Karpas-422 (cell line): ENCODE measurements around the gene CFAP100. TPM values are rescaled to one million over a fixed set of nuclear protein-coding genes. Genes with fewer than 3 reads are reported as not detected.
A peak's percentile ranks its signal among the peaks of the same experiment; 100 is the strongest.

Source experiments
- DNase-seq: peaks from one replicate; pipeline ENCODE4 v3.0.0-alpha.2; 2015
- H2AFZ ChIP-seq: fragments of 200-600 bp; sonication (generic); 2 replicates; pipeline ENCODE4 v1.6.1; 2014; ENCODE audit warnings: antibody characterized with exemption, low read length, mixed read lengths
- H3K27ac ChIP-seq: fragments of 200-600 bp; sonication (generic); 2 replicates; pipeline ENCODE4 v1.5.1; 2014; ENCODE audit warnings: mild to moderate bottlenecking, low read length, moderate library complexity
- H3K27me3 ChIP-seq: fragments of 200-600 bp; sonication (generic); 2 replicates; pipeline ENCODE4 v1.6.1; 2014; ENCODE audit warnings: low read length, mixed read lengths
- H3K36me3 ChIP-seq: fragments of 200-600 bp; sonication (generic); 2 replicates; pipeline ENCODE4 v1.6.1; 2014; ENCODE audit warnings: low read length, mixed read lengths; ENCODE audit not compliant: insufficient read depth
- H3K4me1 ChIP-seq: fragments of 200-600 bp; sonication (generic); 2 replicates; pipeline ENCODE4 v1.6.1; 2014; ENCODE audit warnings: mild to moderate bottlenecking, low read length, mixed read lengths
- H3K4me2 ChIP-seq: fragments of 200-600 bp; sonication (generic); 2 replicates; pipeline ENCODE4 v1.6.1; 2014; ENCODE audit warnings: low read length, low read depth, mild to moderate bottlenecking; ENCODE audit not compliant: poor library complexity, severe bottlenecking
- H3K4me3 ChIP-seq: fragments of 200-600 bp; sonication (generic); 2 replicates; pipeline ENCODE4 v1.5.1; 2014; ENCODE audit warnings: mild to moderate bottlenecking, antibody characterized with exemption, low read length, mixed read lengths
- H3K79me2 ChIP-seq: fragments of 200-600 bp; sonication (generic); 2 replicates; pipeline ENCODE4 v1.6.1; 2014; ENCODE audit warnings: mild to moderate bottlenecking, low read length, mixed read lengths
- H3K9ac ChIP-seq: fragments of 200-600 bp; sonication (generic); 2 replicates; pipeline ENCODE4 v1.6.0; 2014; ENCODE audit warnings: low read length
- H3K9me2 ChIP-seq: fragments of 200-600 bp; sonication (generic), shearing (Covaris generic); replicated peaks from 2 replicates; pipeline ENCODE4 v1.6.0; 2014; ENCODE audit warnings: mild to moderate bottlenecking, low read length, moderate library complexity; ENCODE audit not compliant: insufficient read depth
- H3K9me3 ChIP-seq: fragments of 300-700, 200-600 bp; sonication (generic); 2 replicates; pipeline ENCODE4 v1.6.1; 2014; ENCODE audit warnings: low read length, mixed read lengths
- H4K20me1 ChIP-seq: fragments of 200-600 bp; sonication (generic); 2 replicates; pipeline ENCODE4 v1.6.1; 2014; ENCODE audit warnings: mild to moderate bottlenecking, antibody characterized with exemption, low read length, low read depth; ENCODE audit not compliant: insufficient read depth
- total RNA-seq: library from RNA; depleted of rRNA; stranded (reverse); fragments of >200 nt; shearing (Covaris generic); gene quantifications from 2 replicates; pipeline ENCODE4 v1.2.3, GENCODE V29; 2014; ENCODE audit warnings: low replicate concordance

The CFAP100 gene
- total RNA-seq, 1 experiment from 2014 or later: not detected

GRCh38 chr3:126392246-126392645 lies 2.5 kb upstream of the CFAP100 start:
- Histone ChIP-seq H3K27me3 (no peaks in the 10 kb centered on the region), H3K9me2 (no peaks in the 10 kb centered on the region)
- DNase-seq: no peak

DNA sequence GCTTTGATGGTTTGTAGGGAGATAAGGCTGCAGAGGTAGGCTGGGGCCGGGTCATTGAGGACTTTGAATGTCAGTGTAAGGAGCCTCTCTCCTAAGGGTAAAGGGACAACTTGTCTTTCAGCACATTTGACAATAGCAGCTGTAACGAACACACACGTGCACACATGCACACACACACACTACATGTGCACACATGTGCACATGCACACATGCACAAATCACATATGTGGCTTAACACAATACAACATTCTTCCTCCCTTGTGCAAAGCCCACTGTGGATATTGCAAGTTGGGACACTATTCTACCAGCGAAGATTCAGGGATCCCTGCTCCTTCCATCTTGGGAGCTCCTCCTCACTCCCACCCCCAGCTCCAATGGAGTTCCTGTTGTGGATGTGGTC lies 1.1 kb upstream of the CFAP100 start:
- H3K27me3 ChIP-seq: no peaks in the 10 kb centered on the region
- no peaks in the 10 kb centered on the region for H3K4me1 ChIP-seq

More at GRCh38 chr3:126392246-126392645, 2.5 kb upstream of the CFAP100 start:
- no peaks in the 10 kb centered on the region for H4K20me1 ChIP-seq
- no peaks in the 10 kb centered on the region for H3K4me1 ChIP-seq
- no peak overlapping the region for H3K27ac ChIP-seq
- H3K79me2 ChIP-seq: no peaks in the 10 kb centered on the region
- H3K36me3 ChIP-seq: no peaks in the 10 kb centered on the region
- H2AFZ ChIP-seq: no peak overlapping the region
- no peak overlapping the region for H3K9ac ChIP-seq
- H3K4me2 ChIP-seq: no peak overlapping the region
- H3K9me3 ChIP-seq: no peaks in the 10 kb centered on the region
- no peak overlapping the region for H3K4me3 ChIP-seq

DNA sequence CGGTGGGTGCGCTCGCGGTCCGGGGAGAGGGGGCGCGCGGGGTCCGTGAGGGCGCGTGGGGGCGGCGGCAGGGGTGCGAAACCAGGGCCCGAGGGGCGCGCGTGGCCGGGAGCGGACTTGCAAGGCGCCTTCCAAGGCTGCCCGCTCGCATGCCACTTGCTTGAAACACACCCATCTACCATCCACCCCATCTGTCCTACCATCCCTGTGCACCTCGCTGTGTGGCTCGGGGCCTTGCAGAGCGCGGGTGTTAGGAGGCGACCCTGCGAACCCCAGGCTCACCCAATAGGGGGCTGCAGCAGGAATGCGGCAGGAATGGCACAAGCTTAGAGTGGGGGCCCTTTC lies 240 bp downstream of the CFAP100 start:
- H3K36me3 ChIP-seq: no peaks in the 10 kb centered on the region
- no peaks in the 10 kb centered on the region for H4K20me1 ChIP-seq
- H3K4me2 ChIP-seq: no peak overlapping the region
- H3K9ac ChIP-seq: no peak overlapping the region
- DNase-seq: no peak
- no peak overlapping the region for H3K27ac ChIP-seq
- H3K27me3 ChIP-seq: no peaks in the 10 kb centered on the region
- H3K4me3 ChIP-seq: no peak overlapping the region
- no peaks in the 10 kb centered on the region for H3K4me1 ChIP-seq
- no peak overlapping the region for H2AFZ ChIP-seq
- H3K79me2 ChIP-seq: no peaks in the 10 kb centered on the region
- H3K9me3 ChIP-seq: no peaks in the 10 kb centered on the region
- H3K9me2 ChIP-seq: no peaks in the 10 kb centered on the region

More for the DNA sequence above, 1.1 kb upstream of the CFAP100 start:
- no peak overlapping the region for H3K27ac ChIP-seq
- H3K79me2 ChIP-seq: no peaks in the 10 kb centered on the region
- no peaks in the 10 kb centered on the region for H3K9me3 ChIP-seq
- no peak overlapping the region for H3K4me3 ChIP-seq
- DNase-seq: no peak
- no peaks in the 10 kb centered on the region for H3K36me3 ChIP-seq
- no peak overlapping the region for H2AFZ ChIP-seq
- H3K9me2 ChIP-seq: no peaks in the 10 kb centered on the region
- no peaks in the 10 kb centered on the region for H4K20me1 ChIP-seq
- no peak overlapping the region for H3K4me2 ChIP-seq
- no peak overlapping the region for H3K9ac ChIP-seq

GRCh38 chr3:126395846-126396513 lies 1.3 kb downstream of the CFAP100 start:
- Histone ChIP-seq H3K4me1 (no peaks in the 10 kb centered on the region), H3K27me3 (no peaks in the 10 kb centered on the region), H3K4me2 (no peak overlapping the region), H2AFZ (no peak overlapping the region), H3K9ac (no peak overlapping the region), H3K27ac (no peak overlapping the region), H3K36me3 (no peaks in the 10 kb centered on the region), H3K79me2 (no peaks in the 10 kb centered on the region), H3K4me3 (no peak overlapping the region), H3K9me3 (no peaks in the 10 kb centered on the region), H4K20me1 (no peaks in the 10 kb centered on the region), H3K9me2 (no peaks in the 10 kb centered on the region)
- no peak for DNase-seq

DNA sequence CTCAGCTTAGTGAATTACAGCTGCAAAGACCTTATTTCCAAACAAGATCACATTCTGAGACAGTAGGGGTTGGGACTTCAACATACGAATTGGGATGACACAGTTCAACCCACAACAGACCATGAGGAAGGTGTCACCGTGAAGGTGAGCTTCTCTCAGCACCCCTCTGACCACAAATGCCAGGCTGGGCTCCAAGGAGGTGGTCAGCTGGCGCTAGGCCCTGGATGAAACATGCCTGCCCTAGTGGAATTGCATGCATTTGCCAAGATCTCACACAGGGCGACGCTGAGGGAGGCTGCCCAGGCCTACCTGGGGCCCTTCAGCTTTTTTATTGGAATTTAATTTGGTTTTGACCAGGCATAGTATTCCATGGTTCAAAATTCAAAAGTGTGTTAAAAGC lies 1.8 kb downstream of the CFAP100 start:
- H3K4me3 ChIP-seq: no peak overlapping the region
- H3K4me1 ChIP-seq: no peaks in the 10 kb centered on the region
- no peaks in the 10 kb centered on the region for H3K79me2 ChIP-seq
- no peaks in the 10 kb centered on the region for H3K36me3 ChIP-seq
- H3K9ac ChIP-seq: no peak overlapping the region
- no peak for DNase-seq
- no peak overlapping the region for H3K27ac ChIP-seq
- H3K9me2 ChIP-seq: no peaks in the 10 kb centered on the region
- no peaks in the 10 kb centered on the region for H4K20me1 ChIP-seq
- no peaks in the 10 kb centered on the region for H3K27me3 ChIP-seq
- H2AFZ ChIP-seq: no peak overlapping the region
- H3K4me2 ChIP-seq: no peak overlapping the region
- H3K9me3 ChIP-seq: no peaks in the 10 kb centered on the region

GRCh38 chr3:126397610-126398422 lies 3.1 kb downstream of the CFAP100 start:
- no peaks in the 10 kb centered on the region for H3K79me2 ChIP-seq
- no peak overlapping the region for H3K27ac ChIP-seq
- H3K9ac ChIP-seq: no peak overlapping the region
- no peaks in the 10 kb centered on the region for H3K9me3 ChIP-seq
- H3K36me3 ChIP-seq: no peaks in the 10 kb centered on the region
- no peaks in the 10 kb centered on the region for H4K20me1 ChIP-seq
- H3K4me3 ChIP-seq: no peak overlapping the region
- no peaks in the 10 kb centered on the region for H3K9me2 ChIP-seq
- no peak for DNase-seq
- H3K4me2 ChIP-seq: no peak overlapping the region
- H3K4me1 ChIP-seq: no peaks in the 10 kb centered on the region
- H2AFZ ChIP-seq: no peak overlapping the region
- H3K27me3 ChIP-seq: no peaks in the 10 kb centered on the region

DNA sequence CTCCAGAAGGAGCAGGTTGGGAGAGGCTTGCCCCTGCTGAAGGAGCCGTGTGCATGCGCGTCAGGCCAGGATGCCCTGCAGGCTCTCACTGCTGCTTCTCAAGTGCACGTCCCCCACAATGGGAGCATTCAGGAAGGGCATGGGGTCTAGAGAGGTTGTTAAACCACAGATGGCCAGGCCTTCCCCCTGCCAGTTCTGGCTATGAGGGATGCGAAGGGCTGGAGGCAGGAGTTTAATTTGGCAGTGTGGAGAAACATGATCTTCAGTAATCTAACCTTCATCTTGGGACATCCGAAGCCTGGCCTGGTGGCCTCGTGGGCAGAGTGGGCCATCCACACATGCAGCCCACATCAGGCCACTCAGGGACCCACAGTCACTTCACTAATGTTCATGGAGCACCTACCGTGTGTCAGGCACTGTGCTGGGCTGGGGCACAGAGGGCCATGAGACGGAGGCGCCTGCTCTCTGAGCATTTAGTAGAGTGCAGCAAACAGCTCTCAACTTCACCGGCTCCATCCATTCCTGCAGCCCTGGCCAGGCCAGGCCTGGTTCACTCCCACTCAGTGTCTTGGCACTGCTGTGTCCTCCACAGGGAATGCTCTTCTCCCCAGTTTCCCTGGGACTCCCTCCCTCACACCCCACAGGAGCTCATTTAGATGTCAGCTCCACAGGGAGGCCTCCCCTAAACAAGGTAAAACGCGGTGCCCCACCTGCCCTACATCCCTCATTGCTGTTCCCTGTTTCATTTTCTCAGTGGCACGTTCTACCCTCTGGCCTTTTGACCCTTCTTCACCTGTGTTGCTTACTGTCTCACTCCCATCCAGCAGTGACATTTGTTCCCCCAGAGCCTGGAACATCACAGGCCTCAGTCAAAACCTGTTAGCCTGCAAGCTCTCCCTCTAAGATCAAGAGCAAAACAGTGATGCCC lies 4.0 kb downstream of the CFAP100 start:
- Histone ChIP-seq H3K4me2 (no peak overlapping the region), H3K9me2 (no peaks in the 10 kb centered on the region), H4K20me1 (no peaks in the 10 kb centered on the region), H3K79me2 (no peaks in the 10 kb centered on the region), H3K27me3 (no peaks in the 10 kb centered on the region), H3K9me3 (no peaks in the 10 kb centered on the region), H3K27ac (no peak overlapping the region), H3K4me1 (no peaks in the 10 kb centered on the region), H3K9ac (no peak overlapping the region), H3K4me3 (no peak overlapping the region), H2AFZ (no peak overlapping the region), H3K36me3 (no peaks in the 10 kb centered on the region)
- DNase-seq: no peak

DNA sequence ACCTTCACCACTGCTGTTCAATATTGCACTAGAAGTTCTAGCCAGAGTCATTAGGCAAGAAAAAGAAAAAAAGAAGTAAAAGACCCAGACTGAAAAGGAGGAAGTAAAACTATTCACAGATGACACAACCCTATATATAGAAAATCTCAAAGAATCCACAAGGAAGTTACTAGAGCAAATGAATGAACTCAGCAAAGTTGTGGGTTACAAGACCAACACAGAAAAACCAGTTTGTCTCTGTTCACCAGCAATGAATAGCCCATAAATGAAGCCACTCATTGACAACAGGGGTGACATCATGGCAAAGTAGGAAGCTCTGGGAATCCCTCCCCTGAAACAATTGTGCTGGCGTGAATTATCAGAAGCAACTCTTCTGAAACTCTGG lies 4.6 kb downstream of the CFAP100 start:
- Histone ChIP-seq H3K4me1 (no peaks in the 10 kb centered on the region), H3K9me2 (no peaks in the 10 kb centered on the region), H3K4me2 (no peak overlapping the region), H3K36me3 (no peaks in the 10 kb centered on the region), H3K9me3 (no peaks in the 10 kb centered on the region), H3K27me3 (no peaks in the 10 kb centered on the region), H3K27ac (no peak overlapping the region), H3K4me3 (no peak overlapping the region), H4K20me1 (no peaks in the 10 kb centered on the region), H3K9ac (no peak overlapping the region), H2AFZ (no peak overlapping the region), H3K79me2 (no peaks in the 10 kb centered on the region)
- DNase-seq: peak; percentile 46
